ENCODE data around the gene TRAF3IP3. TPM values are rescaled to one million over a fixed set of nuclear protein-coding genes. Genes with fewer than 3 reads are reported as not detected.

The TRAF3IP3 gene
- total and polyA plus RNA-seq, 2 experiments from 2014 or later = 0.99 to 1.3 TPM

GRCh38 chr1:209813902-209814301, 58.0 kb downstream of the TRAF3IP3 start:
- Histone ChIP-seq H3K27me3 (no peaks in the 10 kb centered on the region), H3K27ac (no peak overlapping the region), H3K36me3 (no peaks in the 10 kb centered on the region), H3K9me3 (ENCODE audit: low read depth) (no peaks in the 10 kb centered on the region), H3K4me3 (no peak overlapping the region), H3K4me1 (ENCODE audit: low read depth) (no peaks in the 10 kb centered on the region)
- DNase-seq (ENCODE audit: low read depth in 1 of 2, low spot score in 1 of 2) = no peak
- TF ChIP-seq, protein P1, sequence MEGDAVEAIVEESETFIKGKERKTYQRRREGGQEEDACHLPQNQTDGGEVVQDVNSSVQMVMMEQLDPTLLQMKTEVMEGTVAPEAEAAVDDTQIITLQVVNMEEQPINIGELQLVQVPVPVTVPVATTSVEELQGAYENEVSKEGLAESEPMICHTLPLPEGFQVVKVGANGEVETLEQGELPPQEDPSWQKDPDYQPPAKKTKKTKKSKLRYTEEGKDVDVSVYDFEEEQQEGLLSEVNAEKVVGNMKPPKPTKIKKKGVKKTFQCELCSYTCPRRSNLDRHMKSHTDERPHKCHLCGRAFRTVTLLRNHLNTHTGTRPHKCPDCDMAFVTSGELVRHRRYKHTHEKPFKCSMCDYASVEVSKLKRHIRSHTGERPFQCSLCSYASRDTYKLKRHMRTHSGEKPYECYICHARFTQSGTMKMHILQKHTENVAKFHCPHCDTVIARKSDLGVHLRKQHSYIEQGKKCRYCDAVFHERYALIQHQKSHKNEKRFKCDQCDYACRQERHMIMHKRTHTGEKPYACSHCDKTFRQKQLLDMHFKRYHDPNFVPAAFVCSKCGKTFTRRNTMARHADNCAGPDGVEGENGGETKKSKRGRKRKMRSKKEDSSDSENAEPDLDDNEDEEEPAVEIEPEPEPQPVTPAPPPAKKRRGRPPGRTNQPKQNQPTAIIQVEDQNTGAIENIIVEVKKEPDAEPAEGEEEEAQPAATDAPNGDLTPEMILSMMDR (IDR thresholded peaks at IDR 0.05; ENCODE audit: low read depth, low read length) = no peak

DNA sequence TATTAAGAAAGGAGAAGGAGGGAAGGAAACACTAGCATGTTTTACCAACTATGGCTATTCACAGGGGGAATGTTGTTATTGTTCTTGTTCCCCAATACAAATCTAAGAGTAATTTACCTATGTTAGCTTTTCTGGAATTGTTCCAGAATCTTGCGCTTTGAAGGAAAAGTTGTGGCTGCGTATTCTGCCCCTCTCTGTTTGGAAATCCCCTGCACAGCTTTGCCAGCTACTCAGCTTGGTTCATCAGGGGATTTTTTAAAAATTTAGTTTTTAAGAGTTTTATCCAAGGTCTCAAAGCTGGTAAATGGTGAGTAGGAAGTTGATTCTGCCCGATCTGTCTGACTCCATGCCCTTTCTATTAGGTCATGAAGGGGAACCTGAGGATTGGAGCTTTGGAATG, 59.6 kb downstream of the TRAF3IP3 start:
- H3K4me1 ChIP-seq (ENCODE audit: low read depth) = no peaks in the 10 kb centered on the region

DNA sequence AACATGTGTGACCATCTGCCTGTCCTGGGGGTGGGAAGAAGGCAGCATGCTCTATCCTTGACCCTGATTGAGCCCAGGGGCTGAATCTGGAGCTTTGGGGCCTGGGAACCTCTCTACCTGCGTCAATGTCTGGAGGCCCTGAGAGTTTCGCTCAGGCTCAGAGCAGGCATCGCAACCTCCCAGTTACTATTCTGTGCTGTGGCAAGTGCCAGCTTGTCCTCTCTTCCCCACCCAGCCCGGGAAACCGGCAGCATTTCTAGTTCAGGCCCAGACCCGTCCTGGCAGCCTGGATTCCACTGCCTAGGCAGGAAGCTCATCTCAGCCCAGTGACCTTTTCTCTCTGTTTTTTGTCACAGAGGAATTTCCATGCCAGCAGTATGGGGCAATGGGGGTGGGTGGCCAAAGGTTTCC, 60.1 kb downstream of the TRAF3IP3 start:
- Histone ChIP-seq H3K27ac (no peak overlapping the region), H3K27me3 (peaks cover 8% of the 10 kb centered on the region), H3K4me3 (no peak overlapping the region), H3K36me3 (no peaks in the 10 kb centered on the region), H3K9me3 (ENCODE audit: low read depth) (no peaks in the 10 kb centered on the region), H3K4me1 (ENCODE audit: low read depth) (no peaks in the 10 kb centered on the region)
- DNase-seq (ENCODE audit: low read depth in 1 of 2, low spot score in 1 of 2) = no peak
- TF ChIP-seq, protein P1 (IDR thresholded peaks at IDR 0.05; ENCODE audit: low read depth, low read length) = no peak

More for the DNA sequence above, 59.6 kb downstream of the TRAF3IP3 start:
- TF ChIP-seq, protein P1 (IDR thresholded peaks at IDR 0.05; ENCODE audit: low read depth, low read length) = no peak
- Histone ChIP-seq H3K36me3 (no peaks in the 10 kb centered on the region), H3K27me3 (peaks cover 4% of the 10 kb centered on the region), H3K9me3 (ENCODE audit: low read depth) (no peaks in the 10 kb centered on the region), H3K27ac (no peak overlapping the region), H3K4me3 (no peak overlapping the region)
- no peak for DNase-seq (ENCODE audit: low read depth in 1 of 2, low spot score in 1 of 2)

DNA sequence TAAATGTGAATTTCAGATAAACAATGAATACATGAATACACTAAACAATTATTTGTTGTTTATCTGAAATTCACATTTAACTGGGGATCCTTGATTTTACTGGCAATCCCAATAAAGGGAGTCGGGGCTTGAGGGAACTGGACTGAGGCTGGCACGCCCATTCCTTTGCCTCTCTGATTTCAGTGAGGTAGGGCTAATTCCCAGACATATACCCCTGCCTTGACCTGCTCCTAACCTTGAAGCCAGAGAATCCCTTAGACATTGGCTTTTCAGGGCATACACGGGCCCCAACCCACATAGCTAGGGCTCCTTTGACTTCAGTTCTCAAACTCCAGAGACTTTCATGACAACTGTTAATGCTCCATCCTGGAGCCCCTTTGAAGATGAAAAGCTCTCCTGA, 61.1 kb downstream of the TRAF3IP3 start:
- Histone ChIP-seq H3K4me1 (ENCODE audit: low read depth) (no peaks in the 10 kb centered on the region), H3K27me3 (peaks cover 12% of the 10 kb centered on the region), H3K27ac (no peak overlapping the region), H3K4me3 (no peak overlapping the region), H3K9me3 (ENCODE audit: low read depth) (no peaks in the 10 kb centered on the region), H3K36me3 (no peaks in the 10 kb centered on the region)
- no peak for DNase-seq (ENCODE audit: low read depth in 1 of 2, low spot score in 1 of 2)
- TF ChIP-seq, protein P1 (IDR thresholded peaks at IDR 0.05; ENCODE audit: low read depth, low read length) = no peak

GRCh38 chr1:209817691-209818090, 61.8 kb downstream of the TRAF3IP3 start:
- peaks cover 12% of the 10 kb centered on the region for H3K27me3 ChIP-seq
- H3K4me3 ChIP-seq = no peak overlapping the region
- H3K36me3 ChIP-seq = no peaks in the 10 kb centered on the region
- DNase-seq (ENCODE audit: low read depth in 1 of 2, low spot score in 1 of 2) = no peak
- no peaks in the 10 kb centered on the region for H3K4me1 ChIP-seq (ENCODE audit: low read depth)
- TF ChIP-seq, protein P1 (IDR thresholded peaks at IDR 0.05; ENCODE audit: low read depth, low read length) = no peak
- no peaks in the 10 kb centered on the region for H3K9me3 ChIP-seq (ENCODE audit: low read depth)
- H3K27ac ChIP-seq = no peak overlapping the region

GRCh38 chr1:209819058-209819457, 63.2 kb downstream of the TRAF3IP3 start:
- no peak overlapping the region for H3K4me3 ChIP-seq
- no peak for DNase-seq (ENCODE audit: low read depth in 1 of 2, low spot score in 1 of 2)
- TF ChIP-seq, protein P1 (IDR thresholded peaks at IDR 0.05; ENCODE audit: low read depth, low read length) = no peak
- H3K4me1 ChIP-seq (ENCODE audit: low read depth) = no peaks in the 10 kb centered on the region
- H3K36me3 ChIP-seq = no peaks in the 10 kb centered on the region
- H3K27ac ChIP-seq = no peak overlapping the region
- no peaks in the 10 kb centered on the region for H3K9me3 ChIP-seq (ENCODE audit: low read depth)
- H3K27me3 ChIP-seq = peaks cover 12% of the 10 kb centered on the region
